HepG2 (cell line): Measurements from ENCODE around the gene PDE9A. TPM values are rescaled to one million over a fixed set of nuclear protein-coding genes. Genes with fewer than 3 reads are reported as not detected.

Experiments used
- ATAC-seq: fragments of 200-7000 bp; cut with Tn5 transposase; 3 replicates; pipeline ENCODE4 v1.9.1; 2020; ENCODE audit warnings: mild to moderate bottlenecking, moderate library complexity
- BruUV-seq: library from RNA; stranded (reverse); fragments of 400-500 nt; replicated peaks from 2 replicates; lab custom pipeline; 2021; lab: Mats Ljungman, UMichigan
- CTCF ChIA-PET: fragments of 300-600 bp; formaldehyde crosslinking; extraction: SDS; loops from one replicate; lab custom pipeline; 2021; ENCODE audit warnings: low total read pairs, inconsistent platforms, low intra/inter-chr PET ratio; lab: Yijun Ruan, JAX
- POLR2A ChIA-PET: fragments of 350-600 bp; sonication (Branson Sonifier 250); formaldehyde crosslinking; loops from one replicate; lab custom pipeline; 2020; ENCODE audit warnings: antibody characterized with exemption, inconsistent platforms; lab: Yijun Ruan, JAX
- DNase-seq: peaks from one replicate; pipeline ENCODE4 v3.0.0-alpha.2; 2015; ENCODE audit warnings: low spot score
- FAIRE-seq: peaks from 3 replicates; lab custom pipeline; 2011; peaks lifted over from hg19 to GRCh38; lab: Jason Lieb, UNC
- H2AFZ ChIP-seq: one replicate; pipeline ENCODE4 v1.6.1; 2011; ENCODE audit warnings: low read length, inconsistent platforms
- H3K27ac ChIP-seq: fragments of 300-600 bp; 3 replicates; pipeline ENCODE4 v1.8.0; 2011; ENCODE audit warnings: mixed run types, mild to moderate bottlenecking, mixed read lengths, low read length, inconsistent platforms; ENCODE audit not compliant: insufficient read depth; ENCODE audit errors: extremely low read length
- H3K27me3 ChIP-seq, 2 experiments: fragments of 200-600 bp in 1 of 2; 2 replicates in 1 of 2; 3 replicates in 1 of 2; pipeline versions ENCODE4 v1.6.0 to v1.8.0; 2011; ENCODE audit warnings: low read length in 2 of 2, mild to moderate bottlenecking in 2 of 2, moderate library complexity in 2 of 2, inconsistent platforms in 1 of 2; ENCODE audit not compliant: insufficient read depth in 2 of 2, control insufficient read depth in 1 of 2
- H3K36me3 ChIP-seq, 2 experiments: fragments of 200-600 bp in 1 of 2; replicated peaks in 1 of 2; 2 replicates in 1 of 2; 3 replicates in 1 of 2; pipeline versions ENCODE4 v1.5.1 to v1.8.0; 2011; ENCODE audit warnings: low read length in 2 of 2, inconsistent platforms in 1 of 2; ENCODE audit not compliant: insufficient read depth in 2 of 2, control insufficient read depth in 1 of 2
- H3K4me1 ChIP-seq: 2 replicates; pipeline ENCODE4 v1.5.1; 2012; ENCODE audit warnings: low read length, inconsistent platforms; ENCODE audit not compliant: insufficient read depth
- H3K4me2 ChIP-seq: 2 replicates; pipeline ENCODE4 v1.6.0; 2011; ENCODE audit warnings: low read depth, low read length, inconsistent platforms
- H3K4me3 ChIP-seq, 3 experiments: fragments of 200-600 bp in 1 of 3; sonication (generic), shearing (Covaris generic) in 1 of 3; replicated peaks in 1 of 3; 2 replicates each; pipeline ENCODE4 v1.5.1; 2011 to 2016; ENCODE audit warnings: low read length in 3 of 3, inconsistent platforms in 2 of 3, low read depth in 2 of 3, mild to moderate bottlenecking in 2 of 3, control low read depth in 1 of 3, mixed read lengths in 1 of 3; ENCODE audit not compliant: insufficient read depth in 1 of 3
- H3K79me2 ChIP-seq: one replicate; pipeline ENCODE4 v1.6.1; 2011; ENCODE audit warnings: low read length, inconsistent platforms; ENCODE audit not compliant: insufficient read depth
- H3K9ac ChIP-seq: 2 replicates; pipeline ENCODE4 v1.6.0; 2011; ENCODE audit warnings: mild to moderate bottlenecking, low read depth, low read length, inconsistent platforms; ENCODE audit not compliant: insufficient read depth
- H3K9me3 ChIP-seq: 2 replicates; pipeline ENCODE4 v1.5.1; 2012; ENCODE audit warnings: mild to moderate bottlenecking, low read length
- H4K20me1 ChIP-seq: 2 replicates; pipeline ENCODE4 v1.6.0; 2011; ENCODE audit warnings: inconsistent platforms, mild to moderate bottlenecking, low read length, moderate library complexity; ENCODE audit not compliant: insufficient read depth
- HHEX ChIP-seq: IDR thresholded peaks from 2 replicates; pipeline ENCODE4 v1.6.1; 2016; ENCODE audit warnings: control low read depth
- HNRNPK ChIP-seq: fragments of 200-400 bp; formaldehyde crosslinking; IDR thresholded peaks from 2 replicates; pipeline ENCODE4 v1.6.1; 2018; ENCODE audit warnings: low read length, low read depth, moderate library complexity, mild to moderate bottlenecking; ENCODE audit not compliant: poor library complexity, severe bottlenecking
- JUNB ChIP-seq: sonication (generic); formaldehyde crosslinking; IDR thresholded peaks from 2 replicates; pipeline ENCODE4 v1.8.0; 2022; ENCODE audit warnings: missing genetic modification reagents, mild to moderate bottlenecking, borderline replicate concordance
- KLF6 ChIP-seq: IDR thresholded peaks from 2 replicates; pipeline ENCODE4 v1.8.0; 2016; ENCODE audit warnings: missing biosample characterization, missing genetic modification reagents
- KLF9 ChIP-seq: IDR thresholded peaks from 2 replicates; pipeline ENCODE4 v1.6.1; 2016; ENCODE audit warnings: low read depth
- KMT2A ChIP-seq: sonication (generic); formaldehyde crosslinking; IDR thresholded peaks from 2 replicates; pipeline ENCODE4 v1.4.0; 2020; ENCODE audit warnings: missing genetic modification reagents
- MAFG ChIP-seq: sonication (generic); formaldehyde crosslinking; IDR thresholded peaks from 2 replicates; pipeline ENCODE4 v1.5.1; 2020; ENCODE audit warnings: mild to moderate bottlenecking, missing genetic modification reagents
- MLLT10 ChIP-seq: sonication (generic); formaldehyde crosslinking; IDR thresholded peaks from 2 replicates; pipeline ENCODE4 v1.4.0; 2020; ENCODE audit warnings: missing genetic modification reagents
- PAX8 ChIP-seq: sonication (generic); formaldehyde crosslinking; IDR thresholded peaks from 2 replicates; pipeline ENCODE4 v1.8.0; 2022; ENCODE audit warnings: mild to moderate bottlenecking, missing genetic modification reagents, borderline replicate concordance
- SMAD9 ChIP-seq: sonication (generic); formaldehyde crosslinking; IDR thresholded peaks from 2 replicates; pipeline ENCODE4 v1.5.1; 2020; ENCODE audit warnings: mild to moderate bottlenecking, missing genetic modification reagents
- TBX2 ChIP-seq: sonication (generic); formaldehyde crosslinking; IDR thresholded peaks from 2 replicates; pipeline ENCODE4 v1.5.0; 2020; ENCODE audit warnings: missing genetic modification reagents, mild to moderate bottlenecking, borderline replicate concordance
- ZNF256 ChIP-seq: sonication (generic); formaldehyde crosslinking; conservative IDR thresholded peaks from 2 replicates; pipeline ENCODE4 v1.4.0; 2020; ENCODE audit warnings: missing genetic modification reagents
- ZNF451 ChIP-seq: sonication (generic); formaldehyde crosslinking; IDR thresholded peaks from 2 replicates; pipeline ENCODE4 v1.5.0; 2020; ENCODE audit warnings: mild to moderate bottlenecking, missing genetic modification reagents
- ZNF484 ChIP-seq: sonication (generic); formaldehyde crosslinking; IDR thresholded peaks from 2 replicates; pipeline ENCODE4 v1.5.1; 2020; ENCODE audit warnings: mild to moderate bottlenecking, low read depth, missing genetic modification reagents, borderline replicate concordance
- ZZZ3 ChIP-seq: sonication (generic); formaldehyde crosslinking; IDR thresholded peaks from 2 replicates; pipeline ENCODE4 v1.4.0; 2020; ENCODE audit warnings: missing genetic modification reagents, mild to moderate bottlenecking, borderline replicate concordance
- WGBS: methylation state at CpG from one replicate; pipeline ENCODE4 v1.1.6; 2017; ENCODE audit warnings: low lambda C conversion rate; 5-methylcytosine and 5-hydroxymethylcytosine counted together
- in situ Hi-C: cut with HindIII; loops from 2 replicates; pipeline ENCODE4 v1.10.0; 2017; ENCODE audit warnings: low pct_unique_long_range_greater_than_20kb; ENCODE audit not compliant: extremely low pct_ligation_motif_present
- intact Hi-C: fragments of 100-400 bp; cut with micrococcal nuclease; formaldehyde crosslinking; loops from one replicate; pipeline ENCODE4 v1.10.0; 2022; ENCODE audit not compliant: unreplicated experiment
- polyA plus RNA-seq, 8 experiments: library from polyadenylated mRNA; depleted of rRNA in 3 of 8; stranded (reverse) in 7 of 8; unstranded in 1 of 8; fragments of >200 nt; fragmentation: Illumina TruSeq in 4 of 8; extraction: Trizol in 4 of 8; gene quantifications; 2 replicates each; pipeline versions ENCODE4 v1.2.1 to v1.2.3, GENCODE V29; 2011 to 2016; ENCODE audit warnings: low read depth in 4 of 8, missing spikeins in 1 of 8, mixed read lengths in 1 of 8; ENCODE audit not compliant: insufficient read depth in 1 of 8
- total RNA-seq, 5 experiments: library from RNA; depleted of rRNA; stranded (reverse); fragments of >200 nt; fragmentation: Illumina TruSeq; extraction: Trizol; gene quantifications; 2 replicates each; pipeline ENCODE4 v1.2.3, GENCODE V29; 2016; ENCODE audit warnings: low read depth in 1 of 5
- TF ChIP-seq, protein P1 (sequence below): sonication (generic); formaldehyde crosslinking; IDR thresholded peaks from 2 replicates; pipeline ENCODE4 v1.5.0; 2020; ENCODE audit warnings: mild to moderate bottlenecking, missing genetic modification reagents, moderate library complexity

The PDE9A gene
- total and polyA plus RNA-seq, 2 of the 13 experiments (the other 11 are each of a cell fraction or from before 2014, with no cell fraction given), result 4.6 to 19.7 TPM

DNA sequence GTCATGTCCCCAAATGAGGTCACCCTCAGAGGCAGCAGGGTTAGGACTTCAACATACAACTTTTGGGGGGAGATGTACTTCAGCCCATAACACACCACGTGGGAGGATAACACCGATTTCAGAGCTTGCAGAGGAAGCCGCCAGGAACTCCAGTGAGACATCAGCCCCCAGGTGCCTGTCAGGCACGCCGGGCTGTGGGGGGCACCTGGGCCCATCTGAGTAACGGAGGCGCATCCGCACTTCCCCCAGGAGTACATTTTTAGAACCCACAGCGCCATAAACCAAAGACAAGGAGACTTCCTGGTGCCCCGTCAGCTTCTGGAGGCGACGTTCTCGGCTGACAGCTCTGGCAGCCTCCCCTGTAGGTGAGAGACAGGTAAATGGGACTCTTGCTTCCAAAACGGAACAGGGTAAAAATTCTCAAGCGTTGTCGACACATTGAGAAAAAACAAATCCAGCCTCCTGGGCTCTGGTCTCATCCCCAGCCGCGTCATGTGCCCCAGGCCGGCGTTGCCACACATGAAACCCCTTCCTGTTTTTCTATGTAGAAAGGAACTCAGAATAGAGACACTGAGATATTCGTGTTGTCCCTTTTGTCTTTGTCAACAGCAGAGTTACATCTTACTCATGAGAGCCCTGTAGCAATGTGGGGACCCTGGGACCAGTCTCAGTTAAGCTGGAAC lies 93.3 kb downstream of the PDE9A start:
- no peak overlapping the region for H3K27ac ChIP-seq
- BruUV-seq, result no TSS peak
- 91% methylated on average over 21 of the region's 21 CpGs for WGBS
- no peak overlapping the region for H3K4me3 ChIP-seq
- no peak overlapping the region for H3K9ac ChIP-seq
- ChIA-PET POLR2A (interaction anchor here (1.1 kb wide), 1 partner anchor 9 kb away, joined by 3 read pairs; no protein-coding TSS in a partner anchor), CTCF (no interaction called here)
- no peaks in the 10 kb centered on the region for H4K20me1 ChIP-seq
- no peaks in the 10 kb centered on the region for H3K9me3 ChIP-seq
- ATAC-seq (no peak), DNase-seq (no peak), FAIRE-seq (no peak)
- in situ Hi-C loops, result no loop called here
- intact Hi-C loops, result no loop called here
- H3K27me3 ChIP-seq, result no peaks in the 10 kb centered on the region
- TF ChIP-seq JUNB (CRISPR knock-in tag) (no peak), ZNF256 (CRISPR knock-in tag) (no peak), HNRNPK (no peak), ZZZ3 (no peak), KMT2A (CRISPR knock-in tag) (no peak), HHEX (CRISPR knock-in tag) (no peak), KLF9 (CRISPR knock-in tag) (no peak), ZNF451 (no peak), MLLT10 (CRISPR knock-in tag) (no peak), PAX8 (no peak), KLF6 (no peak), TBX2 (CRISPR knock-in tag) (no peak), SMAD9 (no peak), ZNF484 (no peak), MAFG (CRISPR knock-in tag) (no peak)
- TF ChIP-seq, protein P1, sequence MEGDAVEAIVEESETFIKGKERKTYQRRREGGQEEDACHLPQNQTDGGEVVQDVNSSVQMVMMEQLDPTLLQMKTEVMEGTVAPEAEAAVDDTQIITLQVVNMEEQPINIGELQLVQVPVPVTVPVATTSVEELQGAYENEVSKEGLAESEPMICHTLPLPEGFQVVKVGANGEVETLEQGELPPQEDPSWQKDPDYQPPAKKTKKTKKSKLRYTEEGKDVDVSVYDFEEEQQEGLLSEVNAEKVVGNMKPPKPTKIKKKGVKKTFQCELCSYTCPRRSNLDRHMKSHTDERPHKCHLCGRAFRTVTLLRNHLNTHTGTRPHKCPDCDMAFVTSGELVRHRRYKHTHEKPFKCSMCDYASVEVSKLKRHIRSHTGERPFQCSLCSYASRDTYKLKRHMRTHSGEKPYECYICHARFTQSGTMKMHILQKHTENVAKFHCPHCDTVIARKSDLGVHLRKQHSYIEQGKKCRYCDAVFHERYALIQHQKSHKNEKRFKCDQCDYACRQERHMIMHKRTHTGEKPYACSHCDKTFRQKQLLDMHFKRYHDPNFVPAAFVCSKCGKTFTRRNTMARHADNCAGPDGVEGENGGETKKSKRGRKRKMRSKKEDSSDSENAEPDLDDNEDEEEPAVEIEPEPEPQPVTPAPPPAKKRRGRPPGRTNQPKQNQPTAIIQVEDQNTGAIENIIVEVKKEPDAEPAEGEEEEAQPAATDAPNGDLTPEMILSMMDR (CRISPR knock-in tag), result no peak
- no peaks in the 10 kb centered on the region for H3K36me3 ChIP-seq
- H3K4me1 ChIP-seq, result peaks cover 10% of the 10 kb centered on the region
- no peak overlapping the region for H3K4me2 ChIP-seq
- H2AFZ ChIP-seq, result no peak overlapping the region
- no peaks in the 10 kb centered on the region for H3K79me2 ChIP-seq
